ENCODE measurements around the gene UBE2L3.
"Not testable (repeated sequence)": the region's sequence is repeated elsewhere in the genome, so short reads cannot be mapped to it uniquely, and the experiment has no call there.

UBE2L3 gene

GRCh38 chr22:21629255-21630149 lies 62.0 kb downstream of the UBE2L3 start, which contains the start of gene YDJC:
Gene YDJC, minus strand, starts transcription at chr22:21630022. Its CDS starts 8 bp downstream, at chr22:21630014.
- peak; percentile 86 for DNase-seq

GRCh38 chr22:21631025-21631424 lies 63.5 kb downstream of the UBE2L3 start:
- no peak for DNase-seq

DNA sequence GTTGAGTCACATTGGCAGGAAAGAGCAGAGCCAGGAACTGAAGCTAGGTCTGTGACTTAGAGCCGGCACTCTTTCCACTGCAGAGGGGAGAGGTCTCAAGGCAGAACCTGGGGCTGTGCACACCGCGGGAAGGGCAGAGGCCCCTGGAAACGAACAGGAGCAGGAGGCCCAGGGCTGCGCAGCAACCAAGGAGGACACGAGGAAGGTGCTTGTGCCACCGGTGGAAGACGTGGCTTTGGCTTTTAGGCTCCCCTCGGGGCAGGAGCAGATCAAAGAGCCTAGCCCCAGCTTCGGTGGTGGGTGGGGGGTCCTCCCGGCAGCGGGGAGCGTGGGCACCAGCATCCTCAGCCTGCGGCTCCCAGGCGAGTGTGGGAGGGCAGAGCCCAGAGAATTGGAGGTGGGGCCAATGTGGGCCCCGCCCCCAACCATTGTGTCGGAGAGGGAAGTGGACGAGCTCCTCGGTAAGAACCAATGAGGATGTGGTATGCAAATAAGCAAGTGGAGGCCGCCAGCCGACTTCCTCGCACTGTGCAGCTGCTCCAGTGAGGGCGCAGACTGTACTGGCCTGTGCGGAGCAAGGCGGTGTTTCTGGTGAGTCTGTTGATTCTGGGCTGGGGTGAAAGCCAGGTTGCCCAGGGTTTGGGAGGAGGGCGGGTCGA lies 64.9 kb downstream of the UBE2L3 start, which contains the start of gene CCDC116:
CCDC116 (plus strand) TSS at position 524 of the 659 bp plus-strand sequence. CDS start 422 bp downstream, outside the sequence.
- DNase-seq, result no peak

DNA sequence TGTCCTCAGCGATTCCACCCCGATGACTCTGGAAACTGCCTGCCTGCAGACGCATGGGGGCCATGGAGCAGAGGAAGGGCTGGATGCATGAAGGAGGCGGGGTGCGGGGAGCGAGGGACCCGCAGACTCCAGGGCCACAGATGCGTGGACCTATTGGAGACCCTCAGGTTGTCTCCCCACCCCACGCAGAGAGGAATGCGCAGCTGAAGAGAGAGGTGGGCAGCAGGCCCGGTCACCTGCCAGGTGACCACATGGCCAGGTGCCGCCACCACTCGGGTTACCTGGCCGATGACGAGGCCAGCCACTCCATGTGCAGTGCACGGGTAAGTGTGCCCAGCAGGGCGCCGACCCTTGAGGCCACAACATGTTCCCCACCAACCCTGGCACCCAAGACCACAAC lies 65.4 kb downstream of the UBE2L3 start:
- DNase-seq, result no peak

GRCh38 chr22:21633481-21633880 lies 66.0 kb downstream of the UBE2L3 start:
- DNase-seq, result no peak

DNA sequence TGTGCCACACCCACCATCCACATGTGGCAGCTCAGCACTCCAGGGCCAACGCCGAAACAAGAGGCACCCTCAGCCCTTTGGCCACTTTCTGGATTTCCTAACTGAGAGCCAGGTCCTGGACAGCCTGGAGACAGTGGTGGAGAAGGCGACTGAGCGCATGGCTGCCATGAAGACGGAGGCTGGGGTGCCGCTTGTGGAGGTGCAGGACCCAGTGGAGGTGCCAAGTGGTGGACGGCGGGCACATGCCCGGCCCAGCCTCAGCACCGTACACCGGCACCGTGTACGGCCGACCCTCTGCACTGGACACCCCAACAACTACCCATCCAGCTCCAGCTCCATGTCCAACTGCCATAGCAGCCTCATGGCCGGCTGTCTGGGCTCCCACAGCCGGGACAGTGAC lies 66.6 kb downstream of the UBE2L3 start:
- DNase-seq, result no peak

GRCh38 chr22:21634844-21635243 lies 67.3 kb downstream of the UBE2L3 start:
- DNase-seq, result no peak

DNA sequence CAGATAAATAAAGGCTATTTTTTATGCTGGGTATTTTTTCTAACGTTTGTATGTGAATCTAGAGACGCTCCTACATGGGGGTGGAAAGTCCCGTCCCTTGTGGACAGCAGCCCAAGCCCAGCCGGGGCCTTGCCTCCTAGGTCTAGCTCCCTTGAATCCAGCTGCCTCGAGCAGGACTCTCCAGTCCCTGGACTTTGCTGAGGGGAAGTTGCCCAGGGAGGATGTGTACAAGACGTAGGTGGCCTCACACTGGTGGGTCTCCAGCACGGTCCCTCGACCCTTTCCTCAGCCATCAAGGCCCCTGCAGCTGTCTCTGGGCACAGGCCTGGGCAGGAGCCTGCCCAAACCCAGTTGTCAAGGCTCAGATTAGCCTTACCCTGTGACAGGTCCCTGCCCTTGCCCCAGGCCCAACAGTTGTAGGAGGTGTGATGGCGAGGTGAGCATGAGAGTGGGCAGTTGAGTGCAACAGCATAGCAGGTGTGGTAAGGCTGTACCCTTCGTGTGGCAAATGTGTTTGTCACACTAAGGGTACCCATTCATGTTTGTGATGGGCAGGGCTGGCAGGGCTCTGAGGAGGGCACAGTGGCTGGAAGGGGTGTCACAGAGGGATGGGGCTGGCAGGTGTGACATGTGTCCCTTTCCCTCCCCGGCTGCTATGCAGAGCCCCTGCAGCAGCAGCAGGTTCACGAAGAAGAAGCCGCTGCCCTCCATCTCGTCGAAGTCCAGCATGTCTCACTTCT lies 68.4 kb downstream of the UBE2L3 start:
- DNase-seq, result no peak

- DNase-seq, result no peak
These were observed 69.2 kb downstream of the UBE2L3 start for GRCh38 chr22:21636629-21637218.

GRCh38 chr22:21637450-21637849 lies 69.9 kb downstream of the UBE2L3 start:
- not testable (repeated sequence) for DNase-seq

GRCh38 chr22:21639359-21639758 lies 71.8 kb downstream of the UBE2L3 start:
- no peak for DNase-seq

- DNase-seq, result no peak
These were observed 73.3 kb downstream of the UBE2L3 start for GRCh38 chr22:21640810-21641209.

DNA sequence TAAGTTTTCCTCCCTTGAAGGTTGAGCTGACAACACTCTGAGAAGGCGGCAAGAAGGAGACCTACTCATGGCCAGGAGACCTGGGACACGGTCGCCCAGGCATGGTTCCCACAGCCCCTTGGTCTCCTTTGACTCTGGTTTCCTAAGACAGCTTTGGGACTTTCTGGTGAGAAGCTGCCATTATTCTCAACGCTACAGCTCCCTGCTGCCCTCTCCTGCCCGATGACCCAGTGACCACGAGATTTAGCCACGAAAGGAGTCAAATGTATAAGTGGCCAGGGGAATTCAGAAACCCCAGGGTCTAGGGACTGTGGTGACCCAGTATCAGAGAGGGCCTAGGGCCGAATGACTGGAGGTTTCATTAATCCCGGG lies 73.9 kb downstream of the UBE2L3 start:
- DNase-seq, result no peak

- peak; percentile 97 for DNase-seq
These were observed 74.5 kb downstream of the UBE2L3 start, which contains the start of gene SDF2L1 for GRCh38 chr22:21641789-21642583. Gene SDF2L1, plus strand, starts transcription at chr22:21642302. Its CDS starts 35 bp downstream, at chr22:21642337.

DNA sequence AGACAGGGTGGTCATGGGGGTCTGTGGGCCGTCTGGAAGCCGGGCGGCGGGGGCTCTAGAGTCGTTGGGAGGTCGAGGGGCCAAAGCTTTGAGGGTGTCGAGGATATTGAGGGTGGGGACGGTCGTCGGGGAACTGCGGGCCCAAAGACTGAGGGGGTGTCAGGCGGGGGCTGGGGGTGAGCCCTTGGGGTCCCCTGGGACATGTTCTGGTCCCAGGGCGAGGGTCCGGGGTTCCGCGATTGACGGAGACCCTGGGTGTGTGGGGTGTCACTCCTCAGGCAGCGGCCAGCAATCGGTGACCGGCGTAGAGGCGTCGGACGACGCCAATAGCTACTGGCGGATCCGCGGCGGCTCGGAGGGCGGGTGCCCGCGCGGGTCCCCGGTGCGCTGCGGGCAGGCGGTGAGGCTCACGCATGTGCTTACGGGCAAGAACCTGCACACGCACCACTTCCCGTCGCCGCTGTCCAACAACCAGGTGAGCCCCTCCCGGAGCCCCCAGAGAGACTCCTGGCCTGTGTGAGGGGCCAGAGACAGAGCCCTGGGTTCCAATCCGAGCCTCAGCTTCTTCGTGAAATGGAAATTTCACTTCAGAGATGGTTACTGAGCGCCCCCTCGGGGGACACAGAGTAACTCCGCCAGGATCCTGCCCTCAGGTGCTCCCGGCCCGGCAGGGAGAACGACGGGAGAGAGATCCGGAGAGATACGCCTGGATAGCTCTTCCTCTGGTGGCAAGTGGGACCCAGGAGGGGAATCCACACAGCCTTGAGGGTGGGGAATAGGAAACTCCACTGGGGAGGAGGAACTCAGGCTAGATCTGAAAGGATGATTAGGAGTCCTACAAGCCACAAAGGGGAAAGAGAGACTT lies 75.3 kb downstream of the UBE2L3 start:
- peak; percentile 57 for DNase-seq

GRCh38 chr22:21643533-21644357 lies 76.2 kb downstream of the UBE2L3 start:
- no peak for DNase-seq

GRCh38 chr22:21645513-21645912 lies 78.0 kb downstream of the UBE2L3 start:
- not testable (repeated sequence) for DNase-seq

DNA sequence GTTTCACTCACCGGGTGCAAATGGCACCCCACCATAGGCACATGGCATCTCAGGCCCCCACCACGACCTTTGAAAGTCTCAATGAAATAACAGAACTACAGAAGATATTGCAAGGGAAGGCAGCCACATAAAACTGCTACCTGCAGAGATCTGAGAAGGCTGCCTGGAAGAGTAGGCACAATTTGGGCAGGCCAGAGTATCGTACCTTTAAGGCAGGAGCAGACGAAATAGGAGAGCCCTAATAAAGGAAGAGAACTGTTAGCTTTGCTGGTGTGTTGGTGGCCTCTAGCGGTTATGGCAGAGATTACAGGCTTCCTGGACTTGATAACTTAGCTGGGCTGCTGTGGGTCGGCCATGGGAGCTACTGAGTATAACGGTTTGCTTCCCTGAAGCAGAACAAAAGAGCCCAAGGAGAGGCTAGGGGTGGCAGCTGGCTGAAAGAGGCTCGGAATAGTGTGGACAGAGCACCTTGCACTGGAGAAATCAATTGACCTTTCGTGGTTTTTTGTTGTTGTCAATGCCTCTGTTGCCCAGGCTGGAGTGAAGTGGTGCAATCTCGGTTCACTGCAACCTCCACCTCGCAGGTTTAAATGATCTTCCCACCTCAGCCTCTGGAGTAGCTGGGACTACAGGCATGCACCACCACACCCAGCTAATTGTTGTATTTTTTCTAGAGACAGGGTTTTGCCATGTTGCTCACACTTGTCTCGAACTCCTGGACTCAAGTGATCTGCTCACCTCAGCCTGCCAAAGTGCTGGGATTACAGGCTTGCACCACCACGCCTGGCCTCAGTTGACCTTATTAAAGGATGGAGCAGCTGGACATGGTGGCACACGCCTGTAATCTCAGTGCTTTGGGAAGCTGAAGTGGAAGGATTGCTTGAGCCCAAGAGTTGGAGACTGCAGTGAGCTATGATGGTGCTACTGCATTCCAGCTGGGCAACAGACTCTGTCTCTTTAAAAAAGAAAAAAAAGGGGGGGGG lies 79.4 kb downstream of the UBE2L3 start:
- peak; percentile 94 for DNase-seq

DNA sequence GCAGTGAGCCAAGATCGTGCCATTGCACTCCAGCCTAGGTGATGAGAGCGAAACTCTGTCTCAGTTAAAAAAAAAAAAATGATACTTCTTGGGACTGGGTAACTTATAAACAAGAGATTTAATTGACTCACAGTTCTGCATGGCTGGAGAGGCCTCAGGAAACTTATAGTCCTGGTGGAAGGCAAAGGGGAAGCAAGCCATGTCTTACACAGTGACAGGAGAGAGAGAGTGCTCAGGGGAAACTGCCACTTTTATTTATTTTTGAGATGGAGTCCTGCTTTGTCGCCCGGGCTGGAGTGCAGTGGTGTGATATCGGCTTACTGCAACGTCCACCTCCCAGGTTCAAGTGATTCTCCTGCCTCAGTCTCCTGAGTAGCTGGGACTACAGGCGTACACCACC lies 82.8 kb downstream of the UBE2L3 start:
- no peak for DNase-seq
